HCEC 1CT (cell line): ENCODE measurements around the gene ZBTB43.

ENCODE experiments used
- DNase-seq: peaks from one replicate; pipeline ENCODE4 v3.0.0-alpha.2; 2017

The ZBTB43 gene

DNA sequence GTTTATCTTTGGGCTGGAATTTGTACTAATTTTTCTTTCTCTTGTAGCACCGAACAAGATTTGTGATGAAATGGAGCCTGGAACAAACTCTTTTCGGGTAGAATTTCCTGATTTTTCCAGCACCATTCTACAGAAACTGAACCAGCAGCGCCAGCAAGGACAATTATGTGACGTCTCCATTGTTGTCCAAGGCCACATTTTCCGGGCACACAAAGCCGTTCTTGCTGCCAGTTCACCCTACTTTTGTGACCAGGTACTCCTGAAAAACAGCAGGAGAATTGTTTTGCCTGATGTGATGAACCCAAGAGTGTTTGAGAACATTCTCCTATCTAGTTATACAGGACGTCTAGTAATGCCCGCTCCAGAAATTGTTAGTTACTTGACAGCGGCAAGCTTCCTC lies 27.6 kb downstream of the ZBTB43 start:
- DNase-seq = no peak

DNA sequence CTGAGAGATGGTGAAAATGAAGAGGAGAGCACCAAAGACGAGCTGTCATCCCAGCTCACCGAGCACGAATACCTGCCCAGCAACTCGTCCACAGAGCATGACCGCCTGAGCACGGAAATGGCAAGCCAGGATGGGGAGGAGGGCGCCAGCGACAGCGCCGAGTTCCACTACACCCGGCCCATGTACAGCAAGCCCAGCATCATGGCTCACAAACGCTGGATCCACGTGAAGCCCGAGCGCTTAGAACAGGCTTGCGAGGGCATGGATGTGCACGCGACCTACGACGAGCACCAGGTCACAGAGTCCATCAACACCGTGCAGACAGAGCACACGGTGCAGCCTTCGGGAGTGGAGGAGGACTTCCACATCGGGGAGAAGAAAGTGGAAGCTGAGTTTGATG lies 28.2 kb downstream of the ZBTB43 start:
- no peak for DNase-seq

DNA sequence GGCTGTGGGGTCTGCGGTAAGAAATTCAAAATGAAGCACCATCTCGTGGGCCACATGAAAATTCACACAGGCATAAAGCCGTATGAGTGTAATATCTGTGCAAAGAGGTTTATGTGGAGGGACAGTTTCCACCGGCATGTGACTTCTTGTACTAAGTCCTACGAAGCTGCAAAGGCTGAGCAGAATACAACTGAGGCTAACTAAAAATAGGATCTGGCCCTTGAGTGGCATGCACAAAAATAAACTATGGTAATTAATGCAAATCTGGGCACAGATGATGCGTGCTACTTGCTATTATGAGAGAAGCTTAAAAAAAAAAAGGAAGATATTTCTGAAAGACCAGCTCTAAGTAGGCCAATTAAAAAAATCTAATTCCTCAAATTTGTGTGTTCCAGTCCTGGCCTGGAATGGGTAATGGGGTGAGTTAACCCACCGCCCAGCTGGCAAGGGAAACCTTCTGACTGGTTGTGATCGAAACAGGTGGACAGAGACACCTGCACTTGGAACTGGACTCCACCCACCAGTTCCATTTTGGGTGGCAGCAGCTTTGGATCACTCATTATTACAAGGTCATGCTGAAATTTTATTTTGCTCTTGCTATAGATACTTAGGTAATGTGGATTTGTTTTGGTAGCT lies 29.0 kb downstream of the ZBTB43 start:
- no peak for DNase-seq

DNA sequence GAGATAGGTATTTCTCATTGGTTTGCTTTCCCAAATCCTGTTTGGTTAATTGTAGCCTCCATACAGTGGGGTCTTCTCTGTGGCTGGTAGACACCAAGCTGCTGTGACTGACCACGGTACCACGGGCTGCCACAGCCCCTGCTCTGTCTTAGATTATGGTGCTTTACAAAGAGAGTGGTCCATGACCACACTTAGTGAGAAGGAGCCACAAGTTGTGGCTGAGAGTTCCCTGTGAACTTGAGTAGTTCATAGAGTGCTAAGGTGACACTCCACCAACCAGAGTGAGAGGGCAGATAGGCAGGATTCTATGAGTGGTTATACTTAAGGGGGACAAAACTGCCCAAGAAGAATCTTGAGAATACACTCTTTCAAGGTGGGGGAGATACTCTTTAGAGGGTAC lies 29.8 kb downstream of the ZBTB43 start:
- no peak for DNase-seq

DNA sequence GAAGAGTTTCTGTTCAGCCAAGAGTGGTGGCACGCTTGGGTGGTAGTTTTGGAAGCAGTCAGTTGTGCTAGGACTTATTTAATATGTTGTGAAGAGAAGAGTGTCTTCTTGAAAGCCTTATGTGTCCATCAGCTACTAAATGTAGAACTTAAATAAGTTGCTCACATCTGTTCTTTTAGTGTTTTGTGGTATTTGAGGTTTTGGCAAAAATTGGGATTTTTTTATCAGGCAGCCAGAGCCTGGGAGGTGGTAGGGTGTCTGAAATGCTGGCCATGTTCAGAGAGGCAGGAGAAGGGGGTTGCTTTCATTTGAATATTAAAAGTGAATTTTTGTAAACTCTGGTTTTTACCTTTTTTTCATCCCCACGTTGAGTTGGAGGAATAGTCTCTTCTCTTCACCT lies 31.4 kb downstream of the ZBTB43 start:
- no peak for DNase-seq

DNA sequence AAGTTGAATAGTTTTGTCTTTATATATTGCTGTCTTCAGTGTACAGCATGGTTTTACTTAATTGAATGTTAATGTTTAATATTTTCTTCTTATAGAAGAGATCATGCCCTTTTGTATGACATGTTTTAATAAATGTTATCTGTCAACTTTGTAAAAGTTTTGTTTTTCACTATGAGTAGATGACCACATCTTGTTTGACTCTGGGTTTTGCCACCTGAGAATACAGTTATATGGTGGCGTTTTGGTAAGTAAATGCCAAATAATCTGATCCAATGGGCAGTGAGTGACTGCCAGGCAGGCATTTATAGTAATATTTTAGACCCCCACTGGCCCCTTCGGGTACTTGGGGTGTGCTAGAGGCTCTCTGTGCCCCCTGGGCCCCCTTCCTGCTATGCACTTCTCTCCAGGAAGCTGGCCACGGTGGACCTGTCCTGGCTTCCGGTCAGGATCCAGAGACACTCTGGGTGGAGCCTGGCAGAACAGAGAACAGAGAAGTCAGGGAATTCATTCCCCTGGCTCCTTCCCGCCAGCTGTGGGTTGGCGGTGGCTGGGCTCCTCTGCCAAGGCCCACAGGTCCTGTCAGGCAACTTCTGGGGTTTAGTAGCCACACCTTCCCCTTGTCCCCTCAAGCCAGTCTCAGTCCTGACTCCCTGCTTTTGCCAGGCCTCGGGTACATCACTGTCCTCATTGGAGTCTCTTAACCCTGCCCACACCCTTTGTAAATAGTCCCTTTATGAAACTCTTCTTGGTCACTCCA lies 33.4 kb downstream of the ZBTB43 start:
- no peak for DNase-seq

DNA sequence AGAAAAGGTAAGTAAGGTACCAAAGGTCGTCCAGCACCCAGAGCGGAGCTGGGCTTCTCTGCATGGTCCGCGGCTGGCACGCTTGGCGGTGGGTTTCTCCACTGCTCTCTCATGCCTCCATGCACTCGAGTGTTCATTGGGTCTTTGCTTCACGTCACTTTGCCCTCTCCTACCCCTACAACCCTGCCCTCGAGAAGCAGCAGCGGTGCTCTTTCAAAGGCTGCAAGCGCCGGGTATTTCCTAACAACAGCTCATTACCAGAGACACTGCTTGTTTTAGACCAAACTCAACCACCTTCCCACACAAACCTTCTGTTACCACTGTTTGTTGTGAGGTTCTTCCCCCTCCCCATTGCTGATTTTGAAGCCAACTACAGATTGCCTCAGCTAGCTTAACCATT lies 34.1 kb downstream of the ZBTB43 start:
- DNase-seq = no peak

DNA sequence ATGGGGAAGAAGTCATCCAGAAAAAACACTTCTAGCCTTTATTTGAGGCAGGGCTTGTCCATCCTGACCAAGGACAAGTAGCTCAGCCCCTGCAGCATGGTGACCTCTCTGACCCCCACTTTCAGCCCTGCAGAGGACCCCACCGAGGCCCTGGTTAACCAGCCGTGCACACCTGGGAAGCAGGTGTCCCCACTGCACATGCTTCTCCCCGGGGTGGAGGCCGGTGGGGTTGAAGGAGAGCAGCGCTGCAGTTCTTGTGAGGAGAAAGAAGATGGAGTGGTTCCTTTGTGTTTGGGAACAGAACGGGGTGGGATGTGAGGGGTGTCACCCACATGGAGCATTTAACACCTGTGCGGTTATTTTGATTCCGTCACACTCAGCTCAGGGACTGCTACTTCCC lies 34.5 kb downstream of the ZBTB43 start:
- no peak for DNase-seq

DNA sequence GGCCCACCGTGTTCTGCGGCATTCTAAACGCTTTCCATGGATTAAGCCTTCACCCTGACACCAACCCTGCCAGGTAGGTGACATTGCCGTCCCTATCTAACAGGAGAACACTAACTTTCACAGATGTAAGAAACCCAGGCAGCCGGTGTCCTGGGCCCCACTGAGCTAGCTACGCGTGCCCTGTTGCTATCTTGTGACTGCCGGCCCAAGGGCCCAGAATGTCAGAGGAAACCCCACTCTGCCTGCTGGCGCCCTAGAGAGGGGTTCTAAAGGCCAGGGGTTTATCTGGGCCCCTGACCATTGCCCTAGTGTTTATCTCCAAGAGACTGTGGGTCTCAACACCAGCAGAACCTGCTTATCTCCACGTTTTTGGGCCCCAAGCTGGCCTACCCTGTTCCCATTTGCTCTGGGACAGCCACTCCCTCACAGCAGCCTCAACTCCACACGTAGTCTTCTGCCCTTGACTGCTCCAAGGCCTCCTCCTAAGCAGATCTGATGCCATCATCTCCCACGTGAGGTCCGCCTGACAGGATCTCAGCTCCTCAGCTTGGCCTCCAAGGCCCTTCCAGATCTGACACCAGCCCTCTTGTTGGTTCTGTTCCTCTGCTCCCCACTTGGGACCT lies 37.5 kb downstream of the ZBTB43 start:
- no peak for DNase-seq

DNA sequence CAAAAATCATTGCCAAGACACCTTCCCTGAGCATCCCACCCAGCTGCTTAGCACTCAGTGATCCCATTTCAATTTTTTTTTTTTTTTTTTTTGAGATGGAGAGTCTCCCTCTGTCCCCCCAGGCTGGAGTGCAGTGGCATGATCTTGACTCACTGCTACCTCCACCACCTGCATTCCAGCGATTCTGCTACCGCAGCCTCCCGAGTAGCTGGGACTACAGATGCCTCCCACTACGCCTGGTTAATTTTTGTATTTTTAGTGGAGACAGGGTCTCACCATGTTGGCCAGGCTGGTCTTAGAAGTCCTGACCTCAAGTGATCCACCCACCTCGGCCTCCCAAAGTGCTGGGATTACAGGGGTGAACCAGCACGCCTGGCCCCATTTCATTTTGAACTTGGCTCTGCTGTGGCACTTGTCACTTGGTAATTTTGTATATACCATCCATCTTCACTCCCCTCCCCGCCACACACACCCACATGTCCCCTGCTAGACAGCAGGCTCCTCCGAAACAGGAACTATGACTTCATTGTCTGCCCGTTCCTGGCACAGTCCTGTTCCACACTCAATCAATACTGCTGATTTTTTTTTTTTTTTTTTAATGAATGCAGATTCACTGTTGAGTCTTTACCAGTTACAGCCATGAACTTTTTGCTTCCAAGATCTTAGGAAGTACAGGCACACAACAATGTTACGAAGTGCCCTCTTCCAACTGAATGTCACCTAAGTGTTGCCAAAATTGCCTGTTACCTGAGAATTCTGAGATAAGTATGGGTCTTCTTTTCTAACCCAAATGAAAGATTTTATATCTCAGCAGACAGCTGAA lies 38.3 kb downstream of the ZBTB43 start:
- DNase-seq = no peak

DNA sequence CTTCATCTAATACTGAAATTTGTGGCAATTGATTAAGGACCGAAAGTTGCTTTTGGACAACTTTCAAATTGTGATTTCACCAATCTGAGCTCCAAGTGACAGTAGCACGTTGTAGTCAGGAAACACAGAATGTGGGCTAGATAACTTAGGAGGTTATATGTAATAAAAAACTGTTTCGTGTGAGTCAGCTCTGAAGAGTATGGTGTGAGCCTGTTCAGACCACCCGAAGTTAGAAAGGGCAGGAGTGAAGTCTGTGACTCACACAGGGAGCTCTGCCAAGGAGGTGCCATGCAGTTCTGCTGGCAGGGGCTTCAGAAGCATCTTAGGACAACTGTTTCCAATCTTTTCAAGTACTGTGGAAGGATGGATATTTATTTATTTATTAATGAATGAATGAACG lies 39.2 kb downstream of the ZBTB43 start:
- DNase-seq = peak; percentile 73

DNA sequence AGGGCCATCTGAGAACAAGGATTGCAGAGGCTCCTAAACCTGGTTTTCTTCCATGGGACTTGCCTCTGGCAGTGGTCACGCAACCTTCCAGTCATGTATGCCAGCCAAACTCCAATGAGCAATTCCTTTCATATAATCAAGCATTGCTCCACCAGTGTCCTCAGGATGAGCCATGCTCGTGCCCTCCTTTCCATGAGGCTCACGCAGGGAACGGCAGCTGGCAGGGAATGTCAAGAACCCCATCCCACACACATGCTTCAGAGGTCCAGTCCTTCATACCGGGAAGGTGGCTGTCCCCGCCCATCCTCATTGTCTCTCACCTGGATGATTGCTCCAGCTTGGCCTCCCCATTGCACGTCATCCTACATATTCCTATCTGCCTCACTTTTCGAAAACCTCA lies 42.2 kb downstream of the ZBTB43 start:
- no peak for DNase-seq

DNA sequence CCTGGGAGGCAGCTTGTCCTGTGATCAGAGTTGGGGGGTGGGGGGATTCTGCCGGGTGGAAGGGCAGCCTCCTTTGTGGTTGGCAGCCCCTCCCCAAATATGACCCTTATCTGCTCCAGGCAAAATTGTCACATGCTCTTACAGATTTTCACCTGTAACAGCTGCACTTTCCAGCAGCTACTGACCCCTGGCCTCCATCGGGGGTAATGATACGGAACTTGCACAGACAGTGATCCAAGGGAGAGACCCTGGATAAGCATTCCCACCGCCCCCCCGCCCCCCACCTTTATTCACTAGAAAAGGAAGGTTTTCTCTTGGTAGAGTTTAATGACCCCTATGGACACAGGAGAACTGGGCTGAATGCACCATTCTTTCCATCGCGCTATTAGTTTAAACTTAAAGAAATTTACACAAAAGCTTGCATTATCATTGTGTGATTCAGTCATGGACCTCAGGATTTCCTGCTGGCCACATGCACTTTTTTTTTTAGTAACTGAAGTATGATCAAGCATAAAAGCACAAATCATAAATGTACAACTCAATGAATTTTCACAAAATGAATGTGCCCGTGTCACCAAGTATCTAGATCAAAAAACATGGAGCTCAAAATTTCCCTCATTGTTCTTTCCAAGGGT lies 44.9 kb downstream of the ZBTB43 start:
- DNase-seq = no peak

DNA sequence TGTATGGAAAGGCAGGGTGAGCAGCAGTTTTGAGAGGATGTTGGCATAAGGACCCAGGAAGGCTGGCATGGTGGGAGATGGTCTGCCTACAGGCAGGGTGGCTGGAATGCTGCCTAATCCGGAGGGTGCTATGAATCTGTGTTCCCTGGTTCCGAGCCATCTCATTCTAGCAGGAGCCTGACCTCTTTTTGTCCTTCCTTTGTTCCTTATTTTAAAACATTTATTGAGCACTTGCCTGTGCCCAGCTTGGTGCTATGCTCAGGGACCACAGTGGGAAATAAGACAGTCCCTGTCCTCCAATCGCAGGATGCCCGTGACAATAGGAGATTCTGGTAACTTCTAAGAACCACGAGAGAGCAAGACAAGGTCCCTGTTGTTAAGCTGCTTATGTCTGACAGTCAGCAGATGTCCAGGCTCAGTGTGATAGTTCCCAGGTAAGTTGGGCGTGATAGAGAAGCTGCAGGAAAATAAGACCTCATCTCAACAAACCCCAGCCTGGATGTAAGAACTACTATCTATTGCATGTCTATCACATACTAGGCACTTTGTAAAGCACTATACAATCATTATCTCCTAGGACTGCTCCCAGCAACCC lies 46.5 kb downstream of the ZBTB43 start:
- no peak for DNase-seq

DNA sequence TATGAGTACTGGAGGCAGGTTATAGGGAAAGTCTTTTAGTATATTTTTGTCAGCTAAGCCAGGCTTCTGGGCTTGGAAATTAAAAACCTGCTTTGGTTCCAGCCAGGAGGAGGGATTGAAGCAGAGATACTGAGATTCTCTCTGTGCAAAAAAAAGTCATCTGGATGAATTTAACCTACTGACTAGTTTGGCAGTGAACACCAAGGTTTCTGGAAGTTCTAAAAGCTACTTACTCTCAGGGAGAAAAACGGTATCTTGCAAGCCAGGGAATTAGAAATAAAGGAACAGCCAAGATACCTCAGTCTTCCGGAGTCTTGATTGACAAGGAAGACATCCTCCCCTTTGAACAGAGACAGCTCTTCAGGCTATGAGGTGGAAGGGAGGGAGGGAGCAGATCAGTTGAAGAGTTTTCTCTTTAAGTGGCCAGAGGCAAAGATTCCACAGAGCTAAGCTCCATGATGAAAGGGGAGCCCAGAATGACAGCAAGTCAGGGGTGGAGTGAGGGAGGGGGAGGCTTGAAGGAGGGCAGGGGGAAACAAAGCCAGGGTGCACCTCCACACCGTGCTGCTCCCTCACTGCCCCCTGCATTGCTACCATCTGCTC lies 47.3 kb downstream of the ZBTB43 start:
- no peak for DNase-seq

DNA sequence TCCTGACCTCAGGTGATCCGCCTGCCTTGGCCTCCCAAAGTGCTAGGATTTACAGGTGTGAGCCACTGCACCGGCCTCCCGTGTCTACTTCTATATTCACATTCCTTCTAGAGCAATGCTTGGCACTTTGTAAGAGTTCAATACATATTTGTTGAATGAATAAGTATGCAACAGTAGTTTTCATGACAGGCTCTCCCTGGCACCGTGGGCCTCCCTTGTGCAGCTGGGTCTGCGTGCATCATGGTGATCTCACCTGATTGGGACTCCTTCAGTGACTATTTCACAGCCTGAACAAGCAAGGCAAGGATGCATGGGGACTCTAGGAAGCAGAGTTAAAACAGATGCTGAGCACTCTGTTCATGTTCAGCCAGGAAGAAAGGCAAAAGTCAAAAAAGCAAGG lies 48.8 kb downstream of the ZBTB43 start:
- peak; percentile 43 for DNase-seq

DNA sequence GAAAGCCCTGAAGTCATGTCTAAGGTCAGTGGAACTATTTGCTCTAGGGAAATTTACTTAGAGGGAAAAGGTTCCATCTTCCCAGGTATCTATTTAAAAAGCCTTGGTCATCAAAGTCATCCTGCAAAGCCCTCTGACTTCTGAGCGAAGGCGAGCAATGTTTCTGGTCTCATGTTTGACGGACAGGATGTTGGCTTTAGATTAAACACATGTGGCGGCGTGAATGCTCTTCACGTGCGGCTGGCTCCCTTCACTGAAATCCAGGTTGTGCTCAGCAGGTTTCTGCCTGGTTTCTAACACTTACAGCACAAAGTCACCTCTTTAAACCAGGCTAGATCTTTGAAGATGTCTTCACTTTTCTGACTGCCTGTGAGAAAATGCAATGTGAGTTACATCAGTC lies 49.9 kb downstream of the ZBTB43 start:
- no peak for DNase-seq

DNA sequence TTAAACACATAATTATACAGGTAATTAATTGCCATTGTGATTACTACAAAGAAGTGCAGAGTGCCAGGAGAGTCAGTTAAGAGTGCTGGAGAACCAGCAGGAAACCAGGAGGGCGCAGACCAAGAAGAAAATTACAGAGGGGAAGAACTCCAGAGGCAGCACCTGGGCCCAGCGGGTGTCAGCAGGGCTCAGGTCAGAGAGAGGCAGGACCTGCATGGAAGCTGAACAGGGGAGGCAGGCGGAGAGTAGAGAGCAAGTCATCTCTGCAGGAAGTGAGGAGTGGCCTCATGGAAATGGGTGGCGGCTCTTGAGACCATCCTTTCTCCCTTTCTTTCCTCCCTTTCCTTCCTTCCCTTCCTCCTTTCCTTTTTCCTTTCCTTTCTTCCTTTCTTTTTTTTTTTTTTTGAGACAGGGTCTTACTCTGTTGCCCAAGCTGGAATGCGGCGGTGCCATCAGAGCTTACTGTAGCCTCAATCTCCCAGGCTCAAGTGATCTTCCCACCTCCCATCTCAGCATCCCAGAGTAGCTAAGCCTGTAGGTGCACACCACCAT lies 51.6 kb downstream of the ZBTB43 start:
- DNase-seq = no peak

DNA sequence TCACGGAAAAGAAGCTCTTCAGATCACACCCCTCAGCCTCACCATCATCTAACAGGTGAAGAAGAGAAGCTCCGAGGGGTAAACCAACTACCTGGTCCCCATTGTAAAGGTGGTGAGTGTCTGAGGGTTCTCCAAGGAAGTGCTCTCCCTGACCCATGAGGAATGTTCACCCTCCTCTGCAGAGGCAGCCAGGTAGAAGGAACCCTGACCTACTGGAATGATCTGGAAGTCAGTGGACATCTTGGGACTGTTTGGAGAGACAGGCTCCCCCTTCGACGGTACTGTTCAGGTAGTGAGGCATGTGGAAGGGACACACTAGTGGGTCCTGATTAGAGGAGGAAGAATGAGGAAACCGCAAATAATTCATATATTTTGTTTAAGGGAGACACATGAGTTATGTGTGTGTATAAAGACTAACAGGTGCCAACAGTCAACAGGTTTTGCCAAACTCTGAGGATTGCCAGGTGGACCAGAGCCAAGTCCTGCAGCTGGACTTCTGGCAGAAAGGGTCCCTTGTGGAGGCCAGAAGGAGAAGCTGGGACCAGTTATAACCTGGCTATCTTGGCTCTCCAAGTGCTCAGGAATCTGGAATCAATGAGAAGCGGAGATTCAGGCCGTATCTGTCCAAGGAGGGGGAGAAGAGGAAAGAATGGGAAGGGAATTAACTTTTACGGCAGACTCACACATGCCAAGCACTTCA lies 52.6 kb downstream of the ZBTB43 start:
- no peak for DNase-seq

DNA sequence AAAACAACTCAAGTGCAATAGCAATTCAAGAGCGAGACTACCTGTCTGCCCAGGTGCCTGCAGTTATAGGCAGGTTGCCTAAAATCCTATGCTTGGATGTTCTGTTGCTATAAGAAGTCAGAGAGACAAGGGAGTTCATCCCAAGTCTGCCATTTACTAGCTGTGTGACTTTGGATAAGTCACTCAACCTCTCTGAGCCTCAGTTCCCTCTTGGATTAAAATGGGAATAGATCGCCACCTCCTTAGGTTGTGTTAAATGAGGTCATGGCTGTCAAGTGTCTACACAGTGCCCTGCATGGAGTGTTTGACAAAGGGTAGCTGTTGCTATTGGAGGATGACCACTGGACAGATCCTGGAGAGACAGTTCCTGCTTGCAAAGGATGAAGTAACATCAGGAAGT lies 54.3 kb downstream of the ZBTB43 start:
- DNase-seq = no peak

DNA sequence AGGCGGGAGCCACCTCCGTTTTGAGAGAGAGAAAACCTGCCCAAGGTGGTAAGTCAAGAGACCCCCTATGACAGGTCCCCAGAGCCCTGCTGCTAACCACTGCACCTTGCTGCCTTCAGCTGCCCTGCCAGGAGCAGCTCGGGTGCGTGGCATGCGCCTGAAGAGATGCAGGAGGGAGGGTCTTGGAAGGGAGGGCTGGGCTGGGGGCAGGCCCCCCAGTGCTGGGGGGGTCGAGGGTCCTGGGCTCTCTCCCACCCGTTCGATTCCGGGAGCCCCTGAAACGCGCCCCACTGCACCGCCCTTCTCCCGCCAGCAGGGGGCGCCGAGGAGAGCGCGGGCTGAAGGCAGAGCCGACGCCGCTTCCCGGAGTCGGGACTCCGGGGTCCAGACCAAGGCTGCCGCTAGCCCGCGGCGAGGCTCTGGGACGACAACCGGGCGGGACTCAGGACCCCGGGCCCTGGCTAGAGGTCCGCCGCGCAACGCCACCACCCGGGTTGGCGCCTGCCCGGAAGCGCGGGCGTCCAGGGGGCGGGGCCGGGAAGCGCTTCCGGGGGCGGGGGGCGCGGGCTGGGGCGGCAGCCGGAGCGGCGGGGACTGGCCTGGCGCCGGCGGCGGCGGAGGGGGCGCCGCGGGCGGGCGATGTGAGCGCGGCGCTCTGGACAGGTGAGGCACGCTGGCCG lies 55.4 kb downstream of the ZBTB43 start, which contains the start of gene ZBTB34:
Gene ZBTB34, plus strand, starts transcription at position 563 of the 680 bp plus-strand sequence. CDS start 18,761 bp downstream, outside the sequence.
- DNase-seq = peak; percentile 37
